GM12864 (cell line): ENCODE data around the gene PARD3B.

ENCODE experiments used
- DNase-seq: peaks from one replicate; pipeline ENCODE4 v3.0.0-alpha.2; 2011; ENCODE audit warnings: low read depth
- H3K4me3 ChIP-seq: 2 replicates; pipeline ENCODE4 v1.5.1; 2011; ENCODE audit warnings: mild to moderate bottlenecking, low read depth, low read length, control low read depth
- CTCF ChIP-seq: IDR thresholded peaks from 2 replicates; pipeline ENCODE4 v1.5.1; 2011; ENCODE audit warnings: low read depth, mild to moderate bottlenecking, moderate library complexity, low read length, control low read depth, inconsistent platforms; ENCODE audit errors: missing control alignments

The PARD3B gene

DNA sequence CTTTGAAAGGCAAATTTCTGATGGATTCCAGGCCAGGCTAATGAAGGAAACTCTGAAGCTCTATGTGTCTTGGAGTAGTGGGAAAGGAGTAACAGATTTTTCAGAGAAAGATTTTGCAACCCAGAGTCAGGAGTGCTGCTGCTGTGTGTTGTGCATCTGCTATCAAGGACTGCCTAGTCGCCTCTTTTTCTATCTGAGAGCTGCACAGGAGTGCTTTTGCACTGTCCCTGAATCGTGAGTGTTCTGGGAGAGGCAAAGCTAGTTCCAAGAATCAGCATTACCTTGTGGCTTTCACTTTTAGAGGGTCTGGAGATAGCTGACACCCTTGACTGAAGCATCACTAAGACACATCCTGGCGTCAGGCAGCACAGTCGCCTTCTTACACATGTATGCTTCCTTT lies 336.4 kb downstream of the PARD3B start:
- TF ChIP-seq CTCF = no peak
- DNase-seq = no peak
- no peak overlapping the region for H3K4me3 ChIP-seq

DNA sequence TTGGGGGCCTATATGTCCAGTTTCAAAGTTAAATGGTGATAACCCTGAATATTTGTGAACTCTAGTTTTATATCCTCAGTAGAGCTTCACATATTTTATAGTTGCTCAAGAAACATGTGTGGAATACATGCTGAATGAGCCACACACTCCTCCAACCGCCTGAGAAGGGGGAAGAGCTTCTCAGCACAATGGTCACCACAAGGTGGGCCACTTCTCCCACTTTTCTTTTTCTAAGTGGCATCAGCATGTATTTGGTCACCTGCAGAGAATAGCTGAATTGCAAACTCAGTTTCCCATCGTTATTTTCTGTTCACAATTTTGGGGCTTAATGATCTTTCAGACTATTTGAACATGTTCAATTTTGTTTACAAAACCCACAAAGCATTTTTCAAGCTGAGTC lies 340.5 kb downstream of the PARD3B start:
- no peak for DNase-seq
- no peak for TF ChIP-seq CTCF
- no peak overlapping the region for H3K4me3 ChIP-seq

- no peak for TF ChIP-seq CTCF
- DNase-seq = no peak
- no peak overlapping the region for H3K4me3 ChIP-seq
These were observed 341.4 kb downstream of the PARD3B start for GRCh38 chr2:204886713-204887112.

GRCh38 chr2:204888222-204888621 lies 342.9 kb downstream of the PARD3B start:
- no peak for DNase-seq
- TF ChIP-seq CTCF = no peak
- no peak overlapping the region for H3K4me3 ChIP-seq

GRCh38 chr2:204890680-204891079 lies 345.4 kb downstream of the PARD3B start:
- DNase-seq = no peak
- no peak overlapping the region for H3K4me3 ChIP-seq
- TF ChIP-seq CTCF = no peak

DNA sequence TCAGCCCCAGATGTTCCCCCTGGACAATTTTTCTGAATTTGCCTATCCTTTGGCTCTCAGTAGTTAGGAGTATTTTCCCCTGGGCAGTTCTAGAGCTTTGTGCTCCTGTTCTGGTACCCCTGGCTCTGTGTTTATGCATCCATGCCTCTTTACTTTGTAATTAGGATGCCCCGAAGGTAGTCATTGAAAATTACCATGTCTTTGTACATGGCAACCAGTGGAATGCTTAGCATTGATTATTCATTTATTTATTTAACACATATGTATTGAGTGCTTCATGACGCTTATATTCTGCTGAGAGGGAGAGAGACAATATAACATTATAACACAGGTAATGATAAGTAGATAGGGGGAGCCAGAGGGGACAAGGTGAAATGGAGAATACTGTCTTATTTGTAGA lies 346.5 kb downstream of the PARD3B start:
- no peak for TF ChIP-seq CTCF
- H3K4me3 ChIP-seq = no peak overlapping the region
- no peak for DNase-seq

GRCh38 chr2:204892506-204893255 lies 347.4 kb downstream of the PARD3B start:
- no peak for TF ChIP-seq CTCF
- DNase-seq = no peak
- no peak overlapping the region for H3K4me3 ChIP-seq
